ENCODE measurements around the gene PRPS1L1.

PRPS1L1 gene

DNA sequence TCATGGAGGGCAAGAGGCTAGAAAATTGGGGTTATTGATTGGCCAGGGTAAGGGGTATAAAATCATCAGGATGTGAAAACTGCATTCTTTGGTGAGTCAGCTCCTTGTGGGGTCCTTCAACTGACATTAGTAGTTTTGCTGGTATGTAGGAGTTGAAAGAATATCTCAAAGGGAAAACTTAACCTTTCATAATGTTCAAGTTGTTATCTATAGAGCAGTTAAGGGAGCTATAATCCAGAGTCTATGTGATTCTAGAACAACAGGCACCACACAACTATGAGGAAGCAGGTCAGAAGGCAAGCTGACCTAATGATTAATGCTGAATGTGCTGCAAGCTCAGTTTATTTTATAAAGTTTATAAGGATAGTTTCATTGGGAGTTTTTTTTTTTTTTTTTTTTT is 13.7 kb downstream of the PRPS1L1 start:
- no peak for DNase-seq

DNA sequence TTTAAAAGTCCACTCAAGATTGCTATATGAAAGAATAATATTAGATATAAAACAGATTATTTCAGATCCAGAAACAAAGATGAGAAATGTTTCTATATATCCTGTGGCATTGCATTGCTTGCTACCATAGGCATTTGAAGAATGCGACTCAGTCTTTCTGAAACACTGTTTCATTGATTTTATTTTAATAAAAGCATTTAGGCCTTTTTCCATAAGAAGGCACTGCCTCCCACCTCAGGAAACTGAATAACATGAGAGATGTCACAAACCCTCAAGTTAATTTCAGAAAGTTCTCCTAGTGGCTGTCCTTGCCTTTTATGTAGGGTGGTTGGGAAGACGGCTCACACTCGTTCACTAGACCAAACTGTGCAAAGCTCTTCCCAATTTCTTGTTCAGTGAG is 23.3 kb downstream of the PRPS1L1 start:
- no peak for DNase-seq

DNA sequence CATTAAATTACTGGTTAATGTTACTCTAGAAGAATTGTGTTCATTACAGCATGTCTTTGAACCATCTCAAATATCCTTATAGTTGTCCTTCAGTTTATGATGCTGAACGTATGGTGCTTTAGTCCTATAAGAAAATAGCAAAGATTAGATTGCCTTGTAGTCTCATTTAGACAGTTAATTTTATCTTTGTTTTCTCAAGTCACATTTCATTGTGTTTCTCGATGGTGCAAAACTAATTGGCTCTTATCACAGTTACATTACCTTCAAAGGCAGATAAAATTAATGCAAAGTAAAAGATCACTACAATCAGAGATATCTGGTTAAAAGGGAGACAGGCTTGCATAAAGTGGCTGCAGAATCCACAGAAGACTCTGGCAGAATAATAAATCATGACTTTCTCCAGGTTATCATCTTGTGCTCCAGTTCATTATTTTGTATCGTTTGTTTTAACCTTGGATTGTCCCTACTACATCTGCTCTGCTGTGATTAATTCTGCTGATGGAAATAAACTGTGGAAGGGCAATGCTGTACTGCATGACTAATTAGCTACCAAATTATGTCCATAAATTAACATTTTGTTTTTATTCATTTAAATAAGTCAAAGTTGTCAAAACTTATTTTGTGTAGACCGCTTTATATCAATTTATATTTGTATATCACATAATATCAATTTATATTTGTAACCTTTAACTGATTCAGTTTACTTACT is 24.2 kb downstream of the PRPS1L1 start:
- no peak for DNase-seq

DNA sequence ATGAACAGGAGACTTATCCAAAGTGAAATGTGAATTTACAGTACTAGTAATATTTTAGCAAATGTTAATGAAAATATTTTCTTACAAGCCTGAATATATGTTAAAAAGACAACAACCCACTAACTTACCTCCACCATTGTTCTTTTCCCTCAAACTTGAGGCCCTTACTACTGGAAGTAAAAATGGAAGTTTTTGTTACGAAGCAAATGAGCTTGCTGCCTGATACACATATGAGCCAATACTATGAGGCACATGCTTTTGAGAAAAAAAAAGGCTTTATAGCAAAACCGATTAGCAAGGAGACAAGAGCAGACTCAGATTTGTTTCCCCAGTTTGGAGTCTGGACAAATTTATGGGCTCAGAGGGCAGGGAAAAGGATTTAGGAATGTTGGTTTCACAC is 29.0 kb downstream of the PRPS1L1 start:
- DNase-seq, result no peak

DNA sequence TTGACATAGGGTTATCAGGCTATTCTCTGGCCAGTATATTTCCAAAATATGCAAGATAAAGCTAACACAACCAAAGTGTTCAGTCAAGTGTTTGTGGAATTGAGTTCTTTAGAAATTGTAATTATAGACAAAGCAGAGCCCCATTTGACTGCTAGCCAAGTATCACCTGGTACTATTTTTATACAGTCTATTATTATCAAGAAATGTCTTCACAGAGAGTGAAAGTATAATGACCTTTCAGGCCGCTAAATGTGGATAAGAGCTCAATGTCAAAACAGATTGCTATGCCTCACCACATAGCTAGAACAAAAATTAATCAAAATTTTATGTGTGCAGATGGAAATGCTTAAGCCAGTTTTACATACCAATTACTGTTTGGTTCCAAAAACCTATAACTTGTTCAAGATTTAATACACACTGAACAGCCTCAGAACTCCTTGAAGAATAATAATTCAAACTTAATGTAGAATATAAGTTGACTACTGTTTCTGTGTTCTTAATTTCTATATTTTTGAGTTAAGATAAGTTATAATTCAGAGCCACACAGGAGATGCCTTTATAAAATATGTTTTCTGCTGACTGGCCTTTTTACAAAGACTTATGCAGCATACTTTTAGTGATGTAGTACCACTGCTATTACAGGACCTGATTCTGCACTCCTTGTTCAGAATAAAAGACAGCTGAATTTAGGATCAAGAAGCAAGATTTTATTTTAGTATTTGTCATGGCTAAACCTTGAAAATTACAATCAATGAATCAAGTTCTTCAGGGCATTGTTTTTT is 31.0 kb downstream of the PRPS1L1 start:
- no peak for DNase-seq

DNA sequence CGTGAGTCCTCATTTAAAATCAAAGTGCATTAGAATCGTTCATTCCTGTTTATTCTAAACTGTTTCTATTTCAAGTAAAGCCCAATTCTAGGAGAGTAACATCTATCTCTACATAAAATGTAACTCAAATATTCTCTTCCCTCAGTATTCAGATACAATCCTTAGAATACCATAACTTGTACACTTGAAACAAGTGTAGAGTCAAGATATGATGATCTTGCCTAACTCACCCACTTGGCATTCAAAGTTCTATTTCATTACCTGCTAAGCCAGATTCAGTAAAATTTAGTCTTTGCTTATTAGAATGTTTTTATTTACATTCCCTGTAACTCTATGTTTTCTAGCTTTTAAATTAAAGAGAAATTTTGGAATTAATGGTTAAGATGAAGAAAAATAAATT is 31.6 kb downstream of the PRPS1L1 start:
- no peak for DNase-seq

DNA sequence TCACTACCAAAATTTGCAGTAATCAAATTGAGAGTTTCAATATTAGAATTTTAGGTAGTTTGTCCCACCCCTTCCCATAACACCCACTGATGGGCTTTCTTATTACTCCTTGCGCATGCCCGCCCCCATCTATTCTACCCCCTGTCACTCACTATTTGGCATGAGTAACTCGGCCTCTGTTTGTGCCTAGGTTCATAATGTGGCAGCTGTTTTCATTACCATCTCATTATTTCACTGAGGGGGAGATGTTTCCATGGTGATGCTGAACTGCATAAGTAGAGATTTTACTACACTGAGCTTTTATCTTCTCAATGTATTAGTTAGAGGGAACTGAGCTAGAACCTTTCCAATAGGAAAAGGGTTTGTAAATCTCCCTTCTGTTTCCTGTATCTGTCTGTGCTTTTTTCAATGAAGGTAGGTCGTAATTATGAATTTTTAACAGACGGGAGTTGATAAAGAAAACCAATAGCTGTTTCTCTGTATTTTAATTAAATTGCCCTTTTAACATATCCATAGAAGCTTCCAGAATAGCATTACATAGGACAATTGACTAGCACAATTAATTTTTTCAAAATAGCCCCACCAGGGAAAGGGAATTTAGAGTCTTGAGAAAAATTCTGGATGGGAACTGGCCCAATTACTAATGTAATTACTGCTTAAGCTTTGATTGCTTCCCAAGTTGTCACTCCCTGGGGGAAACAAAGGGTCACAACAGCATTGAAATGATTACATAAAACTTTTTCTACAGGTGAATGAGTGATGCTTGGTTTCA is 33.4 kb downstream of the PRPS1L1 start:
- DNase-seq, result no peak

DNA sequence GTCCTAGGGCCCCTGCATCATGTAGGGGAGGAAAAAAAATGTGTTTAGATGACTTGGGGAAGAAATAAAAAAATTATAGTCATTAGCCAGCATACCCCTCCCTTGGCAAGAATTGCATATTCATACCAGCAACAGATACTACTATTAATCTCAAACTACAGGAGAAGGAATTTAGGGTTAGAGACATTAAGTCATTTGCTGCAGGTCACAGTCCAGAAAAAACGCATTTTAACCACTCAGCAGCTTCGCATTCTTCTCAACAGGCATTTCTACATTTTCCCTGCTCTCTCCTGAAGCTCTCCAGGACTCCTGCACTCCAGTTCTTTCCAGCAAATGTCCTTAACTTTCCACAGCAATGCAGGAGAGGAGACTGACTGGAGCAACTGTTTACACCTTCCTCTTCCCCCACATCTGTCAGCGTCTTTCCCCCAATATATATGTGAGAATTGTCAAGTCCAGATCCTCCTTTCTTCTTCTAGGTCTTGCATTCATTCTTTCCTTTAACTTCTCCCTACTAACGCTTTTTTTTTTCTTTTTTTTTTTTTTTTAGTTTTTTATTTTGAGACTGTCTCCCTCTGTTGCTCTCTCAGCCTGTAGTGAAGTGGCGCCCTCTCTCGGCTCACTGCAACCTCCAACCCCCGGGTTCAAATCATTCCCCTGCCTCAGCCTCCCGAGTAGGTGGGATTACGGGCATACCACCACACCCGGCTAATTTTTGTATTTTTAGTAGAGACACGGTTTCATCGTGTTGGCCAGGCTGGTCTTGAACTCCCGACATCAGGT is 35.6 kb downstream of the PRPS1L1 start:
- no peak for DNase-seq

DNA sequence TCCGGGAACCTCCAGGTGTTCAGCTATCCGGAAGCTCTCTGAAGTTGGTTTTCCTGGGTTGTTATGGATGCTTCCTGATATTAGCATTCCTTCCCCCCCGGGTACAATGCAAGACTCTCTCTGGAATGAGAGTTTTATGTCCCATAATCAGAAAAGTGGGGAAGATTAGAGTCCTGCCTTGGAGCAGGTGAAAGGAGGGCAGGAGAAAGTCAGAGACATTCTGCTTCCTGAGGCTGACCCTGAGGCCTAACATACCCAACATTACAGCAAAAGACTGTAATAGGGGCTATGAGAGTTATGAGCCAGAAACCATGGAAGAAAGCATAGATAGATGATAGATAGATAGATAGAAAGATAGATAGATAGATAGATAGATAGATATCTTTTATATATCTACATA is 36.9 kb downstream of the PRPS1L1 start:
- DNase-seq, result no peak

DNA sequence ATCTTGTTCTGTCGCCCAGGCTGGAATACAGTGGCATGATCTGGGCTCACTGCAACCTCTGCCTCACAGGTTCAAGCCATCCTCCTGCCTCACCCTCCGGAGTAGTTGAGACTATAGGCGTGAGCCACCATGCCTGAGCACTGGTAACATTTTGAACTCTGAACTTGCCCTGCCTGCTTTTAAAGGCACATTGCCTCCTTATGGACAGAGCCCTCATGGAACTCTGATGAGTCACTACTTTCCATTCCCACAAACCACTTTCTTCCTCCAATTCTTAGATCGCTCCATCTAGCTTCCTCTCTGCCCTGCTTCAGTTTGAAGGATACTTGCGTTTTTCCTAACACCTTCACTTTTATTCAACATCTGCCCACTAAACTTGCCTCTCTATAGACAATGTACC is 38.1 kb downstream of the PRPS1L1 start:
- DNase-seq, result no peak

DNA sequence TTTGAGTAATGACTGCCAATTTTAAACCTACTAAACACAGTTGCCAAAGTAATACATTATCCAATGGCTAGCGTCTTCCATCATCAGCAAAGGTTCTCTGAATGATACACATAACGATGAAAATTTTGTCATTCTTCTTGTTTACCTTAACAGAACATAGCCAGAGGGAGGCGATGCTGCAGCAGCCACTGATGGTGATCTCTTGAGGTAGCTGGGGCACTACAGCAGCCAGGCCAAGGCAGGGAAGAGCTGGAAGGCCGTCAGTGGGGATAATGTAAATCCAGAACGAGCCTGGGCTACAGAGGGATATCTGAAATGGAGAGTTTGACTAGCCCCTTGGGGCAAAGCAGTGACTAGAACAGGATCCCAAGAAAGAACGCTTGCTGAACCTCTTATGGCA is 38.8 kb downstream of the PRPS1L1 start:
- DNase-seq, result no peak

DNA sequence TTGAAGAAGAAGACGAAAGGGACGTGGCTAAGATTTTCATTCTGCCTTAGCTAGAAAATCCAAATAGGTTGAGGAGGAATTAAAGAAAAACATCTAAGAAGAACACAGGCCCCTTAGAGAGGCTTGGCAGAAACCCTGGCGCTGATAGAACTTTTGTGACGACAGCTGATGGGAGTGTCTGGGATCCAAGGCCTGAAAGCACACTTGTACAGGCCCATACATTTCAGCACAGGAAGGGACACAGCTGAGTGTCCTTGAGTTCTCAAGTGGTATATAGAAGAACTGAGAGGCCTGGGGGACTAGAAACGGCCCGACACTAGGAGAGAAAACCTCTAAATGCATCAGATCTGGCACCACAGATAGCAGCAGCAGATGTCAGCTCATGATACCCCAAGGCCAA is 39.5 kb downstream of the PRPS1L1 start:
- no peak for DNase-seq

DNA sequence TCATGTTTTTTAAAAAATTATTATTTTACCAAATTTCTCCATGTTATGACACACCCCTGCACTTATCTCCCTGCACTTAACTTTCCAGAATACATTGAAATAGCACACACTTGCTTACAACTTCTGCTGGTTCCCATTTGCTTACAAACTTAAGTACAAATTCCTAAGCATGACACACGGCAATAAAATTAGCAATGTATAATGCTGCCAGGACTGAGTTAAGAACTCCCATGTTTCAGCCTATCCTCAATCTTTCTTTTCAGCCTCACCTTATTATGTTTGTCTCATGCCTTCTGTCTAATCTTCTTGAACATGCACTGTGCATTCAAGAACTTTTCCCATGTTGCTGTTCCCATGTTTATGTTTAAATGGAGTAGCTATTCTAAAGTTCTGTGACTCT is 40.8 kb downstream of the PRPS1L1 start:
- DNase-seq, result no peak

DNA sequence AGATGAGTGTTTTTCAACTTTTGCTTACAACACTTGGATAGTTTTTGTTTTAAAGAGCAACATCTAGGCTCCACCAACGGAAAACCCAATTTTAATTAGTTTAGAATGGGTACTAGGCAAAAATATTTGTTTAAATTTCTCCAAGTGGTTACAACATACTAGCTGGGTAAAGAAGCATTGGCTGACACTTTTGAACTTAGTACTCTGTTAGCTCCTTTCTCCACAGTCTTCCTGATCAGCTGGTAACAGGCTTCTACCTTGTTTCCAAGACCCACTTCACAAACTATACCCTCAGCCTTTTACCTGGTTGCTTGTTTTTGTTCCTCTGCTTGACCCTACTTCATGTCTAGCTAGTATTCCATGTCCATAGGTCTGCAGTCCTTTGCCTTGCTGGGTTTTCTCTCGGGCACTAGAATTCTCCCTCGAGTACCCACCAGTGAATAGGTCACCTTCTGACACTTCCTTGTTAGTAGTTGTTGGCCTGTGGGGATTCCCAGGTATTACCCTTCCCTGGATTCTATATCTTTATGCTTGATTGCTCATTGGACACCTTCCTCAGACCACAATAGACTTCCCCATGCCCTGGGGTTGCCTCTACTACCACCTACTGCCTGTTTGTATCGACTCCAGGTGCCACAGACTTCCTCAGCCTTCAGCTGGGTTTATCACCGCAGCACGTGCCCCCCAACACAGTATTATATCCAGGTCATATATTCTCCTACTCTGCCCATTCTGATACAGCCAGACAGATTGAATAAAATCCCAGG is 42.0 kb downstream of the PRPS1L1 start:
- no peak for DNase-seq

DNA sequence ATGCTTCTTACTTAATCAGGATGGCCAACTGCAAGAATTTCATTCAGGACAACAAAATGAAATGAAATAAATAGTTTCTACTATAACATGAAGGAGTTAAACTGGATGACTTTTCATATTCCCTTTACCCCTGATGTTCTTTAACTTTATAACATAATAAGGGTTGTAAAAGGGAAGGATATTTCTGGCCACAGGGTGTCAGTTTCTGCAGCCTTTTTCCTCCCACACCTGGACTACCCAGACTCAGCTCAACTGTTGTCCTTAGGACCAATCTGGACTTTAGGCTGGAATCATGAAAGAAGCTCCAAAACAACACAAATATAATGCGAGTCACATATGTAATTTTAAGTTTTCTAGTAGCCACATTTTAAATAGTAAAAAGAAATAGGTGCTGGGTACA is 43.4 kb downstream of the PRPS1L1 start:
- DNase-seq, result no peak

DNA sequence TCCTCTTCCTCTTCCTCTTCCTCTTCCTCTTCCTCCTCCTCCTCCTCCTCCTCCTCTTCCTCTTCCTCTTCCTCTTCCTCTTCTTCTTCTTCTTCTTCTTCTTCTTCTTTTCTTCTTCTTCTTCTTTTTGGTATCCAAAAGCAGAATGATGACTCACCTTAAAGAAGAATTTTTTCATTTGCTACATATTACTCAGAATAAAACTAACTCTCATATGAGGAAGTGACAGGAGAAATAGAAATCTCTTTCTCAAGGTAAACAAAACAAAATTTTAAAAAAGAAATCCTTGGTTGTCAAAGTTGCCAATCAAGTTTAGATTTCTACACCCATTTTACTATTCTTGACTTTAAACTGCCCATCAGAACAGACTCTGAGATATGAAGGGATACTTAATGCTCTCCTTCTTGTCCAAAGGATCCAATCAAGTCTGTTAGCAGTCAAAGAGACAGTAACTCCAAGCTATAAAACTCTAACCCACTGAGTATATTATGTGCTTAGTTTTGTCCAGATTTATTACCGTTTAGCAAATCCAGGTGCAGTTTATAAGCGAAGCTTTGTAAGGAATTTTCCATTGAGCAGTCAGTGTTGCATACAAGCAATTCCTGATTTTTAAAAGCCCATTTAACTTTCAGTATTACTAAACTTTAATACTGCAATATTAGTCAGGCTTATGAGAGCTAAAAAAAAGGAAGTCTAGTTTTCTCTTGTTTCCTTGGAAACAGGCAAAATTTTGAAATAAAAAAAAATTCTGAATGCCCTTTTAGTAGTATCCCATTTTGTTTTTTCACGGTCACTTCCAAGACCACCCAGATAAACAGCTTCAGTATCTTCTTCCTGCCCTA is 44.2 kb downstream of the PRPS1L1 start:
- no peak for DNase-seq

DNA sequence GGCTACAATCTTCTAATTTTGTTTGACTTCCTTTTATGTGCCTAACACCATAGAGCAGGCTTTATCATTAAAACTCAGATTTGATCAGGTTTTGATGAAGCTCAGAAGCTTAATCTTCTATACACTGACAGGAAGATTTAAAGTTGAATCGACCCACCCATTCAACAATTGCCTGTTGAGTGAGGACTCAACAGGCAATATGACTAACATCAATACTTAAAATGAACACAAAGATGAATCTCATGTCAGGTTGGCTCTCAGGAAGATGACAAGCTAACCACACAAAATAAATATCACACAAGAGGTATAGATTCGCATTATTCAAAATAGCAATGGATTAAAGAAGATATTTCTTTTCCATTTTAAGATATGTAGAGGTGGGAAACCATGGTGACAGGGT is 50.7 kb downstream of the PRPS1L1 start:
- DNase-seq, result no peak
